ENCODE data around the gene CYP3A4.
"Not testable (repeated sequence)": the region's sequence is repeated elsewhere in the genome, so short reads cannot be mapped to it uniquely, and the experiment has no call there.

CYP3A4 gene

GRCh38 chr7:99789441-99790070 lies 5.6 kb upstream of the CYP3A4 start:
- Histone ChIP-seq H3K4me1 (no peaks in the 10 kb centered on the region), H3K9me3 (no peaks in the 10 kb centered on the region), H3K4me3 (ENCODE audit: low read depth, low read length) (no peak overlapping the region), H3K36me3 (no peaks in the 10 kb centered on the region), H3K27me3 (peaks cover 6% of the 10 kb centered on the region)
- DNase-seq = no peak
- TF ChIP-seq, protein P1, sequence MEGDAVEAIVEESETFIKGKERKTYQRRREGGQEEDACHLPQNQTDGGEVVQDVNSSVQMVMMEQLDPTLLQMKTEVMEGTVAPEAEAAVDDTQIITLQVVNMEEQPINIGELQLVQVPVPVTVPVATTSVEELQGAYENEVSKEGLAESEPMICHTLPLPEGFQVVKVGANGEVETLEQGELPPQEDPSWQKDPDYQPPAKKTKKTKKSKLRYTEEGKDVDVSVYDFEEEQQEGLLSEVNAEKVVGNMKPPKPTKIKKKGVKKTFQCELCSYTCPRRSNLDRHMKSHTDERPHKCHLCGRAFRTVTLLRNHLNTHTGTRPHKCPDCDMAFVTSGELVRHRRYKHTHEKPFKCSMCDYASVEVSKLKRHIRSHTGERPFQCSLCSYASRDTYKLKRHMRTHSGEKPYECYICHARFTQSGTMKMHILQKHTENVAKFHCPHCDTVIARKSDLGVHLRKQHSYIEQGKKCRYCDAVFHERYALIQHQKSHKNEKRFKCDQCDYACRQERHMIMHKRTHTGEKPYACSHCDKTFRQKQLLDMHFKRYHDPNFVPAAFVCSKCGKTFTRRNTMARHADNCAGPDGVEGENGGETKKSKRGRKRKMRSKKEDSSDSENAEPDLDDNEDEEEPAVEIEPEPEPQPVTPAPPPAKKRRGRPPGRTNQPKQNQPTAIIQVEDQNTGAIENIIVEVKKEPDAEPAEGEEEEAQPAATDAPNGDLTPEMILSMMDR (IDR thresholded peaks at IDR 0.05; ENCODE audit: low read depth, low read length) = no peak

DNA sequence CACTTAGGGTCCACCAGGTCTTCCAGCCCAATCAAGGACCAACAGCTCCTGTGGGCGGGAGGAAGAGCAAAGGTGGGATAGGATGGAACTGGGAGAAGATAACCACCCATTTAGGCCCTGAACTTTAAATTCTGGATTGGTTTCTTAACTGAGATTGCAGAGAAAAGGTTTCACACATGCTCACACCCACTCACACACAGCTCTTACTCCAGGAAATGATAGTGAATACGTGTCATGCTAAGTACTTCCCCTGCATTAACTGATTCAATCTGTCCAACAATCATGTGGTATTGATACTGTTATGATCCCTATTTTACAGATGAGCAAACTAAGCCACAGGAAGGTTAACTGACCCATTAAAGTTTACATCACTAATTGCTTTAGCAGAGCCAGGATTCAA lies 4.6 kb upstream of the CYP3A4 start:
- no peaks in the 10 kb centered on the region for H3K9me3 ChIP-seq
- peaks cover 6% of the 10 kb centered on the region for H3K27me3 ChIP-seq
- no peak overlapping the region for H3K4me3 ChIP-seq (ENCODE audit: low read depth, low read length)
- TF ChIP-seq, protein P1 (IDR thresholded peaks at IDR 0.05; ENCODE audit: low read depth, low read length) = no peak
- H3K4me1 ChIP-seq = no peaks in the 10 kb centered on the region
- no peaks in the 10 kb centered on the region for H3K36me3 ChIP-seq
- no peak for DNase-seq

DNA sequence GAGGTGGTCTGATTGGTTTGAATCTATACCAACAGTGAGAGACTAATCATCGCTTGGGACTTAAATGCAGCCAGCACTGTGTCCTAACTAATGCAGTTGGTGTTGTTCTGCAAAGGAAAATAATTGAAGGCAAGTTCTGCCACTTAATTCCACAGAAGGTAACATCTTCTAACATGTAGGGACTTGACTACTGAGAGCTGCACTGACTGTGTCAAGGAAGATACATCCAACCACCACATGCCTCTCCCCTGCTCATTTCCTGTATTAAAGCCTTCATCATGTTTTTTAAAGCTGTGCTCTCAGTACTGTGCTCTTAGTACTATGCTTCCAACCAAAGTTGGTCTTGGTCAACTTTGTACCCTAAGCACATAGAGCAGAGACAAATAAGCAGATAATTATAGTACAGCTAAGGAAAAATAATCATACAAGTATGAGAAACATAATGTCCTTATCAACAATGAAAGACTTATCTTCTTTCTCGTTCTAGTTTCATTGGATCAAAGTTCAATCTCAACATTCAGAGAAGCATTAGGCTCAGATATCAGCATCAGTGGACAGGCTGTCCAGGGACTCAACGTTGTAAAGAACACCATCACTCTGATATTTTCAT lies 2.8 kb upstream of the CYP3A4 start:
- peaks cover 6% of the 10 kb centered on the region; the same call in 1 of the 2 replicates for H3K27me3 ChIP-seq
- TF ChIP-seq, protein P1 (IDR thresholded peaks at IDR 0.05; ENCODE audit: low read depth, low read length) = no peak
- H3K4me3 ChIP-seq (ENCODE audit: low read depth, low read length) = no peak overlapping the region
- H3K4me1 ChIP-seq = no peaks in the 10 kb centered on the region
- H3K36me3 ChIP-seq = no peaks in the 10 kb centered on the region
- DNase-seq = no peak
- H3K9me3 ChIP-seq = no peaks in the 10 kb centered on the region

- not testable (repeated sequence) for H3K4me3 ChIP-seq (ENCODE audit: low read depth, low read length); DNase-seq; H3K27me3 ChIP-seq; H3K9me3 ChIP-seq; H3K4me1 ChIP-seq; H3K36me3 ChIP-seq
These were observed 1.7 kb upstream of the CYP3A4 start for GRCh38 chr7:99785654-99786053.

GRCh38 chr7:99782012-99782953 lies 1.7 kb downstream of the CYP3A4 start:
- Histone ChIP-seq H3K27me3 (no peaks in the 10 kb centered on the region; the same call in 1 of the 2 replicates), H3K4me1 (no peaks in the 10 kb centered on the region), H3K9me3 (no peaks in the 10 kb centered on the region), H3K36me3 (no peaks in the 10 kb centered on the region), H3K4me3 (ENCODE audit: low read depth, low read length) (no peak overlapping the region)
- DNase-seq = no peak
- TF ChIP-seq, protein P1 (IDR thresholded peaks at IDR 0.05; ENCODE audit: low read depth, low read length) = no peak

DNA sequence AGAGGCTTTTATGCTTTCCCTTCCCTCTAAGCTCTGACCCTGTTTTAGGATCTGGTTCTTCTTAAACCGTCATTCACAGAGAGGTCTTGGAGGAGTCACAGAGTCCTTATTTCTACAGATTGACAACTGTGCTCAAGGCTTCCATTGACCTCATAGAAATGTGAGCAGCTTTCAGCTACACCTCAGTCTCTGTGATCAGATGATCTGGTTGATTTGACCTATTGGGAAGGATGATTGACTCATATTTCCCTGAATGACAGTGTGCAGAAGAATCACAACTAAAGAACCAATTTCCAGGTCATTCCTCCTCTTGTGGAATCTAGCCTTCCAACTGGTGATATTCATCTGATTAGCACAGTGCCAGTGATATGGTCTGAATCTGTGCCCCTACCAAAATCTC lies 3.4 kb downstream of the CYP3A4 start:
- Histone ChIP-seq H3K36me3 (no peaks in the 10 kb centered on the region), H3K4me3 (ENCODE audit: low read depth, low read length) (no peak overlapping the region), H3K27me3 (no peaks in the 10 kb centered on the region; the same call in 1 of the 2 replicates), H3K9me3 (no peaks in the 10 kb centered on the region), H3K4me1 (no peaks in the 10 kb centered on the region)
- DNase-seq = no peak
- TF ChIP-seq, protein P1 (IDR thresholded peaks at IDR 0.05; ENCODE audit: low read depth, low read length) = no peak
